Measurements from ENCODE around the gene ZFAND4. TPM values are rescaled to one million over a fixed set of nuclear protein-coding genes. Genes with fewer than 3 reads are reported as not detected.
A peak's percentile ranks its signal among the peaks of the same experiment; 100 is the strongest.
"Not testable (repeated sequence)": the region's sequence is repeated elsewhere in the genome, so short reads cannot be mapped to it uniquely, and the experiment has no call there.

ZFAND4 gene
- 10 to 100 TPM; 15.2 to 42.1 (median 29.8) TPM for total RNA-seq

GRCh38 chr10:45672181-45673073, at the start of gene ZFAND4:
Gene ZFAND4 (minus strand): TSS chr10:45672772. CDS start chr10:45663725, 9,047 bp downstream.
- Histone ChIP-seq H3K27me3 (no peaks in the 10 kb centered on the region), H3K9me3 (no peaks in the 10 kb centered on the region), H3K4me1 (no peaks in the 10 kb centered on the region), H3K36me3 (no peaks in the 10 kb centered on the region), H3K4me3 (peak within 1 kb of the TSS; percentile 62 to 90 (median 76)), H3K27ac (peak within 1 kb of the TSS; percentile 90 to 98)
- DNase-seq (ENCODE audit: low spot score in 2 of 2), result peak; percentile 95
- TF ChIP-seq CTCF (IDR thresholded peaks at IDR 0.05) (peak; percentile 29 to 87 (median 34)), POLR2A (IDR thresholded peaks at IDR 0.05) (no peak), POLR2AphosphoS5 (IDR thresholded peaks at IDR 0.05) (peak in 2 of 3 donors; percentile 16 to 78)
- intact Hi-C loops (cut with DNase I; ENCODE audit: low total_unique reads), result no loop called here

GRCh38 chr10:45721503-45721902, 48.9 kb upstream of the ZFAND4 start:
- H3K9me3 ChIP-seq; H3K27me3 ChIP-seq; H3K27ac ChIP-seq; DNase-seq (ENCODE audit: low spot score in 2 of 2); intact Hi-C loops (cut with DNase I; ENCODE audit: low total_unique reads); H3K4me1 ChIP-seq; H3K36me3 ChIP-seq; H3K4me3 ChIP-seq: not testable (repeated sequence)

- H3K4me3 ChIP-seq; H3K36me3 ChIP-seq; intact Hi-C loops (cut with DNase I; ENCODE audit: low total_unique reads); H3K27me3 ChIP-seq; H3K4me1 ChIP-seq; H3K9me3 ChIP-seq; H3K27ac ChIP-seq; DNase-seq (ENCODE audit: low spot score in 2 of 2): not testable (repeated sequence)
These were observed 45.1 kb upstream of the ZFAND4 start for GRCh38 chr10:45717642-45718041.

GRCh38 chr10:45717053-45717452, 44.5 kb upstream of the ZFAND4 start:
- H3K4me1 ChIP-seq; H3K27me3 ChIP-seq; DNase-seq (ENCODE audit: low spot score in 2 of 2); intact Hi-C loops (cut with DNase I; ENCODE audit: low total_unique reads); H3K4me3 ChIP-seq; H3K36me3 ChIP-seq; H3K27ac ChIP-seq; H3K9me3 ChIP-seq: not testable (repeated sequence)

- H3K27ac ChIP-seq, result peak overlapping the region in 1 of 2 donors; percentile 19
- H3K36me3 ChIP-seq; intact Hi-C loops (cut with DNase I; ENCODE audit: low total_unique reads): not testable (repeated sequence)
These were observed 38.7 kb upstream of the ZFAND4 start for GRCh38 chr10:45711223-45711622.

GRCh38 chr10:45710200-45710796, 37.7 kb upstream of the ZFAND4 start:
- H3K4me3 ChIP-seq; H3K4me1 ChIP-seq; H3K9me3 ChIP-seq; intact Hi-C loops (cut with DNase I; ENCODE audit: low total_unique reads); DNase-seq (ENCODE audit: low spot score in 2 of 2); H3K36me3 ChIP-seq; H3K27me3 ChIP-seq: not testable (repeated sequence)
- peak overlapping the region in 1 of 2 donors; percentile 19 for H3K27ac ChIP-seq

More at GRCh38 chr10:45711223-45711622, 38.7 kb upstream of the ZFAND4 start:
- not testable (repeated sequence) for H3K27me3 ChIP-seq; H3K4me3 ChIP-seq; DNase-seq (ENCODE audit: low spot score in 2 of 2); H3K9me3 ChIP-seq; H3K4me1 ChIP-seq

GRCh38 chr10:45678467-45678866, 5.9 kb upstream of the ZFAND4 start:
- H3K9me3 ChIP-seq; DNase-seq (ENCODE audit: low spot score in 2 of 2); intact Hi-C loops (cut with DNase I; ENCODE audit: low total_unique reads); H3K27ac ChIP-seq; H3K27me3 ChIP-seq; H3K36me3 ChIP-seq; H3K4me3 ChIP-seq; H3K4me1 ChIP-seq: not testable (repeated sequence)

GRCh38 chr10:45675388-45675787, 2.8 kb upstream of the ZFAND4 start:
- intact Hi-C loops (cut with DNase I; ENCODE audit: low total_unique reads), result no loop called here
- TF ChIP-seq POLR2A (IDR thresholded peaks at IDR 0.05) (no peak), CTCF (IDR thresholded peaks at IDR 0.05) (no peak), POLR2AphosphoS5 (IDR thresholded peaks at IDR 0.05) (no peak)
- H3K27ac ChIP-seq, result no peak overlapping the region

More at GRCh38 chr10:45675388-45675787, 2.8 kb upstream of the ZFAND4 start:
- no peak overlapping the region for H3K4me3 ChIP-seq
- H3K27me3 ChIP-seq, result no peaks in the 10 kb centered on the region
- no peaks in the 10 kb centered on the region for H3K4me1 ChIP-seq
- H3K36me3 ChIP-seq, result no peaks in the 10 kb centered on the region
- DNase-seq (ENCODE audit: low spot score in 2 of 2), result no peak
- no peaks in the 10 kb centered on the region for H3K9me3 ChIP-seq
